Measurements from ENCODE around the gene PIN1. TPM values are rescaled to one million over a fixed set of nuclear protein-coding genes. Genes with fewer than 3 reads are reported as not detected.

Gene PIN1
- total and polyA plus RNA-seq, 2 of the 13 experiments (the other 11 are each of a cell fraction or from before 2014, with no cell fraction given) = 31.9 to 72.0 TPM

GRCh38 chr19:9792206-9793070 lies 42.7 kb upstream of the PIN1 start (continued):
- no peak; the same call in 1 of the 2 replicates for TF ChIP-seq ZNF280B (CRISPR knock-in tag; IDR thresholded peaks at IDR 0.05; ENCODE audit: borderline replicate concordance)
- no peak for TF ChIP-seq SCMH1 (CRISPR knock-in tag; IDR thresholded peaks at IDR 0.05; ENCODE audit: borderline replicate concordance)

DNA sequence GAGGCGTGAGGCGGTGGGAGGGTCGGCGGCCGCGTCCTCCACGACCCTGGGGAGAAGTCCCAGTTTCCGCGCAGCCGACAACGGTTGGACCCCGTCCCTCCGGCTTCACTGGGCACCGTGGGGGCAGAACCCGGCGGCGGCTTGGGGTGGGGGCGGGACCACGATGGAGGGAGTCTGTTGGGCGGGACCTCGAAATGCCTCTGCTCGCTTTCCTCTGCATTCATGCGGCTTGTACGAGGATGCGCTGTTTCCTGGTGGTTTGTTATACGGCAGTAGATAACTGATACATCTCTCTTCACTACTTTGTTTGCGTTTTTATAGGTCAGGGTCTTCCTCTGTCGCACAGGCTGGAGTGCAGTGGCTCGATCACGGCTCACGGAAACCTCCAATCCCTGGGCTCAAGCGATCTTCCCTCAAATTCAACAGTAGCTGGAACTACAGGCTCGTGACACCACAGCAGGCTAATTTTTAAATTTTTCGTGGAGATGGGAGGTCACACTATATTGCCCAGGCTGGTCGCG lies 42.0 kb upstream of the PIN1 start:
- TSS peak; percentile 86 for BruUV-seq (replicated peaks)
- Histone ChIP-seq H3K79me2 (ENCODE audit: insufficient read depth, low read length) (no peaks in the 10 kb centered on the region), H3K4me1 (ENCODE audit: insufficient read depth, low read length) (peaks cover 19% of the 10 kb centered on the region), H3K27ac (ENCODE audit: extremely low read length, insufficient read depth, low read length) (peak overlapping the region; percentile 38), H2AFZ (ENCODE audit: low read length) (no peak overlapping the region), H3K36me3 (replicated peaks in 1 of 2; ENCODE audit: control insufficient read depth in 1 of 2, insufficient read depth in 2 of 2, low read length in 2 of 2) (no peaks in the 10 kb centered on the region), H3K9me3 (ENCODE audit: low read length) (no peaks in the 10 kb centered on the region), H3K9ac (ENCODE audit: insufficient read depth, low read depth, low read length) (no peak overlapping the region), H4K20me1 (ENCODE audit: insufficient read depth, low read length) (no peaks in the 10 kb centered on the region), H3K4me2 (ENCODE audit: low read depth, low read length) (peak overlapping the region; percentile 36), H3K4me3 (replicated peaks in 1 of 3; ENCODE audit: insufficient read depth in 1 of 3, low read depth in 2 of 3, low read length in 3 of 3) (peak overlapping the region; percentile 19 to 78 (median 55); a peak in 3 of 6 replicates), H3K27me3 (ENCODE audit: control insufficient read depth in 1 of 2, insufficient read depth in 2 of 2, low read length in 2 of 2) (no peaks in the 10 kb centered on the region)
- WGBS (ENCODE audit: low lambda C conversion rate) = 89% methylated on average over 18 of the region's 36 CpGs
- ChIA-PET POLR2A (no interaction called here), CTCF (ENCODE audit: low intra/inter-chr PET ratio, low total read pairs) (no interaction called here)
- FAIRE-seq = no peak
- no peak for ATAC-seq
- no peak for DNase-seq (ENCODE audit: low spot score)
- in situ Hi-C loops (cut with HindIII; ENCODE audit: extremely low pct_ligation_motif_present, low pct_unique_long_range_greater_than_20kb) (loop anchor here (5.0 to 25.0 kb wide), 2 partner anchors 166 to 656 kb away; partner anchors contain the start of genes OR7G3 and ZNF317), intact Hi-C loops (cut with micrococcal nuclease; ENCODE audit: unreplicated experiment) (loop anchor here (10.0 kb wide), 1 partner anchor 478 kb away; no protein-coding TSS in a partner anchor)
- TF ChIP-seq KLF15 (CRISPR knock-in tag; IDR thresholded peaks at IDR 0.05; ENCODE audit: borderline replicate concordance) = no peak
- no peak for TF ChIP-seq SMAD1 (CRISPR knock-in tag; IDR thresholded peaks at IDR 0.05; ENCODE audit: borderline replicate concordance, low read depth)
- TF ChIP-seq ZNF318 (CRISPR knock-in tag; IDR thresholded peaks at IDR 0.05) = no peak
- no peak for TF ChIP-seq ETV5 (CRISPR knock-in tag; IDR thresholded peaks at IDR 0.05; ENCODE audit: borderline replicate concordance)
- no peak for TF ChIP-seq SP140L (CRISPR knock-in tag; IDR thresholded peaks at IDR 0.05; ENCODE audit: borderline replicate concordance)
- no peak for TF ChIP-seq NCOA1 (CRISPR knock-in tag; IDR thresholded peaks at IDR 0.05)
